ENCODE results near the gene UFSP2.

DNA sequence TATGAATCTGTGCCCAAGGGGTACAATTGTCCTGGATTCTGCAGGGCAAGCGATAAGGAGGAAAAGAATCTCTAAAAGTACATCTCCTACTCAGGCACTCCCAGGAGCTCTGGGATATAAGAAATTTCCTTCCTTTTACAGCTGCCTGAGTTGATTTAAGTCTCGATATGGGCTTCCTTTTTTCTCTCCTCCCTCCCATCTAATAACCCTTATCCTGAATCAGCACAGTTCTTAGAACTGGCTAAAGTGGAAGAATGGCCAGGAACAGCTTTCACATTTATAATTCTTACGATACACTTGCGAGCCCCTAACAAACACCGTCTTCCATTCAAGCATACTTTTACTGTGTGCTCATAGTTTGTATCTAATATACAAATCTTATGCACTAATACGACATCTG, 51.2 kb downstream of the UFSP2 start:
- TF ChIP-seq, protein P1, sequence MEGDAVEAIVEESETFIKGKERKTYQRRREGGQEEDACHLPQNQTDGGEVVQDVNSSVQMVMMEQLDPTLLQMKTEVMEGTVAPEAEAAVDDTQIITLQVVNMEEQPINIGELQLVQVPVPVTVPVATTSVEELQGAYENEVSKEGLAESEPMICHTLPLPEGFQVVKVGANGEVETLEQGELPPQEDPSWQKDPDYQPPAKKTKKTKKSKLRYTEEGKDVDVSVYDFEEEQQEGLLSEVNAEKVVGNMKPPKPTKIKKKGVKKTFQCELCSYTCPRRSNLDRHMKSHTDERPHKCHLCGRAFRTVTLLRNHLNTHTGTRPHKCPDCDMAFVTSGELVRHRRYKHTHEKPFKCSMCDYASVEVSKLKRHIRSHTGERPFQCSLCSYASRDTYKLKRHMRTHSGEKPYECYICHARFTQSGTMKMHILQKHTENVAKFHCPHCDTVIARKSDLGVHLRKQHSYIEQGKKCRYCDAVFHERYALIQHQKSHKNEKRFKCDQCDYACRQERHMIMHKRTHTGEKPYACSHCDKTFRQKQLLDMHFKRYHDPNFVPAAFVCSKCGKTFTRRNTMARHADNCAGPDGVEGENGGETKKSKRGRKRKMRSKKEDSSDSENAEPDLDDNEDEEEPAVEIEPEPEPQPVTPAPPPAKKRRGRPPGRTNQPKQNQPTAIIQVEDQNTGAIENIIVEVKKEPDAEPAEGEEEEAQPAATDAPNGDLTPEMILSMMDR (IDR thresholded peaks at IDR 0.05) = no peak
- TF ChIP-seq POLR2A (IDR thresholded peaks at IDR 0.05) = no peak
- TF ChIP-seq EP300 (IDR thresholded peaks at IDR 0.05) = no peak
